Caco-2 (cell line): Measurements from ENCODE around the gene HLA-DMA. TPM values are rescaled to one million over a fixed set of nuclear protein-coding genes. Genes with fewer than 3 reads are reported as not detected.

Experiments used
- BruUV-seq: library from RNA; stranded (reverse); fragments of 400-500 nt; replicated peaks from 2 replicates; lab custom pipeline; 2021; lab: Mats Ljungman, UMichigan
- CTCF ChIA-PET: fragments of 300-600 bp; sonication (Branson Sonifier 250); formaldehyde crosslinking; loops from one replicate; lab custom pipeline; 2022; ENCODE audit warnings: antibody characterized with exemption; lab: Charles Lee
- POLR2A ChIA-PET: fragments of 300-600 bp; sonication (Branson Sonifier 250); formaldehyde crosslinking; loops from one replicate; lab custom pipeline; 2022; ENCODE audit warnings: antibody characterized with exemption; lab: Charles Lee
- DNase-seq, 2 experiments: peaks; one replicate each; pipeline versions ENCODE4 v3.0.0 to v3.0.0-alpha.2; 2020 to 2022
- H3K27me3 ChIP-seq: replicated peaks from 2 replicates; pipeline ENCODE4 v1.6.0; 2011; ENCODE audit warnings: low read length; ENCODE audit not compliant: control insufficient read depth, insufficient read depth
- H3K36me3 ChIP-seq: 2 replicates; pipeline ENCODE4 v1.5.1; 2011; ENCODE audit warnings: low read length; ENCODE audit not compliant: control insufficient read depth, insufficient read depth
- H3K4me1 ChIP-seq: fragments of 250-450 bp; sonication (Bioruptor Pico); 2 replicates; pipeline ENCODE4 v1.5.1; 2020; ENCODE audit warnings: mild to moderate bottlenecking
- H3K4me3 ChIP-seq: 2 replicates; pipeline ENCODE4 v1.5.1; 2011; ENCODE audit warnings: low read depth, mild to moderate bottlenecking, control low read depth, low read length
- H3K9me3 ChIP-seq: fragments of 250-450 bp; sonication (Bioruptor Pico); 2 replicates; pipeline ENCODE4 v1.5.1; 2020; ENCODE audit warnings: mild to moderate bottlenecking, moderate library complexity
- H3K27ac Mint-ChIP-seq: one replicate; pipeline ENCODE4 v1.8.0; 2022; ENCODE audit warnings: mixed read lengths; ENCODE audit not compliant: unreplicated experiment
- H3K27me3 Mint-ChIP-seq: one replicate; pipeline ENCODE4 v1.8.0; 2022; ENCODE audit warnings: mixed read lengths; ENCODE audit not compliant: insufficient read depth, unreplicated experiment
- H3K36me3 Mint-ChIP-seq: one replicate; pipeline ENCODE4 v1.8.0; 2022; ENCODE audit warnings: mild to moderate bottlenecking, mixed read lengths; ENCODE audit not compliant: insufficient read depth, unreplicated experiment
- H3K4me1 Mint-ChIP-seq: one replicate; pipeline ENCODE4 v1.8.0; 2022; ENCODE audit warnings: low read depth, mixed read lengths; ENCODE audit not compliant: unreplicated experiment
- H3K4me3 Mint-ChIP-seq: one replicate; pipeline ENCODE4 v1.8.0; 2022; ENCODE audit warnings: mild to moderate bottlenecking, moderate library complexity, mixed read lengths; ENCODE audit not compliant: unreplicated experiment
- H3K9me3 Mint-ChIP-seq: one replicate; pipeline ENCODE4 v1.8.0; 2022; ENCODE audit warnings: mixed read lengths; ENCODE audit not compliant: unreplicated experiment
- CTCF ChIP-seq, 2 experiments: fragments of 200-600 bp in 1 of 2; IDR thresholded peaks; 1 replicate in 1 of 2; 2 replicates in 1 of 2; pipeline versions ENCODE4 v1.5.1 to v1.8.0; 2011 to 2022; ENCODE audit warnings: antibody characterized with exemption in 1 of 2, control low read depth in 1 of 2, inconsistent platforms in 1 of 2, low read depth in 1 of 2, low read length in 1 of 2, mild to moderate bottlenecking in 1 of 2, moderate library complexity in 1 of 2; ENCODE audit not compliant: insufficient read depth in 1 of 2, severe bottlenecking in 1 of 2, unreplicated experiment in 1 of 2
- intact Hi-C: fragments of 100-400 bp; cut with micrococcal nuclease; formaldehyde crosslinking; loops from one replicate; pipeline ENCODE4 v1.10.0; 2022; ENCODE audit not compliant: unreplicated experiment
- total RNA-seq: library from RNA; stranded (reverse); gene quantifications from 2 replicates; pipeline ENCODE4 v1.2.3, GENCODE V29; 2022

The HLA-DMA gene
- total RNA-seq, 1 experiment from 2014 or later: 2.1 TPM

DNA sequence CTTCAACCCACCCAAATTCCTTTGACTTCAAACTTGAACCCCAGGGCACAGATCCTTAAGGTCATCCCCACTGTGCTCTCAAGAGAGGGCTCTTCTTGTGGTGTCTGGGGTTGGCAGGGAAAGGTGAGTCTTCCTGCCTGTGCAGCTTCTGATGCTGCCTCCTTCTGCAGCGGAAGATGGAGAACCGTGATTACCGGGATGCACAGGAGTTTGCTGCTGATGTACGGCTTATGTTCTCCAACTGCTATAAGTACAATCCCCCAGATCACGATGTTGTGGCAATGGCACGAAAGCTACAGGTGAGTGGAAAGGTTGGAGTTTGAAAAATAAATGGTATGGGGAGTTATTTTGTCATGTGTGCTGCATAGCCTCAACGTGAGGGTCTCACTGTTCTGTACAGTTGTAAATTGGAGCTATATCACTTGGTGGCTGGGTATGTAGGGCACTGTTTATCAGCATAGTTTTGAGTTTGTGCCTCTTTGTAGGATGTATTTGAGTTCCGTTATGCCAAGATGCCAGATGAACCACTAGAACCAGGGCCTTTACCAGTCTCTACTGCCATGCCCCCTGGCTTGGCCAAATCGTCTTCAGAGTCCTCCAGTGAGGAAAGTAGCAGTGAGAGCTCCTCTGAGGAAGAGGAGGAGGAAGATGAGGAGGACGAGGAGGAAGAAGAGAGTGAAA, 24.5 kb upstream of the HLA-DMA start:
- H3K4me1 ChIP-seq: peaks cover 58% of the 10 kb centered on the region
- CTCF ChIA-PET: no interaction called here
- Mint-ChIP-seq H3K9me3 (no peaks in the 10 kb centered on the region), H3K4me3 (peak overlapping the region; percentile 85), H3K4me1 (peaks cover 29% of the 10 kb centered on the region), H3K27ac (peak overlapping the region; percentile 72), H3K27me3 (no peaks in the 10 kb centered on the region), H3K36me3 (peaks cover 100% of the 10 kb centered on the region)
- no TSS peak for BruUV-seq
- no peak overlapping the region for H3K4me3 ChIP-seq
- DNase-seq: no peak
- no peaks in the 10 kb centered on the region for H3K27me3 ChIP-seq
- TF ChIP-seq CTCF (IDR thresholded peaks at IDR 0.05; ENCODE audit: insufficient read depth in 1 of 2, low read depth in 1 of 2, low read length in 1 of 2, severe bottlenecking in 1 of 2, unreplicated experiment in 1 of 2): no peak
- no peaks in the 10 kb centered on the region for H3K9me3 ChIP-seq
- intact Hi-C loops: no loop called here
- peaks cover 23% of the 10 kb centered on the region for H3K36me3 ChIP-seq
- POLR2A ChIA-PET: no interaction called here

DNA sequence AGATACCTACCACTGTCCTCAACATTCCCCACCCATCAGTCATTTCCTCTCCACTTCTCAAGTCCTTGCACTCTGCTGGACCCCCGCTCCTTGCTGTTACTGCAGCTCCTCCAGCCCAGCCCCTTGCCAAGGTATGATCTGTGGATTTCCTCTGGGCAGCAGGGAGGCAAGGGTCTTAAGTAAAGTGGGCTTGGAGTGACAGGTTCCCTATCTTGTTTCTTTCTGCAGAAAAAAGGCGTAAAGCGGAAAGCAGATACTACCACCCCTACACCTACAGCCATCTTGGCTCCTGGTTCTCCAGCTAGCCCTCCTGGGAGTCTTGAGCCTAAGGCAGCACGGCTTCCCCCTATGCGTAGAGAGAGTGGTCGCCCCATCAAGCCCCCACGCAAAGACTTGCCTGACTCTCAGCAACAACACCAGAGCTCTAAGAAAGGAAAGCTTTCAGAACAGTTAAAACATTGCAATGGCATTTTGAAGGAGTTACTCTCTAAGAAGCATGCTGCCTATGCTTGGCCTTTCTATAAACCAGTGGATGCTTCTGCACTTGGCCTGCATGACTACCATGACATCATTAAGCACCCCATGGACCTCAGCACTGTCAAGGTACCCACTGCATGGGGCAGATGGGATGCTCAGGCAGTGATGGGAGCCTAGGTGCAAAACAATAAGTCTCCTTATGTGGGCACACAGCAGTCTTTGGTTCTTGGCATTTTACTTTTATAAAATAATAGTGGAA, 23.6 kb upstream of the HLA-DMA start:
- intact Hi-C loops: no loop called here
- TF ChIP-seq CTCF (IDR thresholded peaks at IDR 0.05; ENCODE audit: insufficient read depth in 1 of 2, low read depth in 1 of 2, low read length in 1 of 2, severe bottlenecking in 1 of 2, unreplicated experiment in 1 of 2): no peak
- Mint-ChIP-seq H3K27me3 (no peaks in the 10 kb centered on the region), H3K36me3 (peaks cover 100% of the 10 kb centered on the region), H3K9me3 (no peaks in the 10 kb centered on the region), H3K4me3 (peak overlapping the region; percentile 85), H3K27ac (peak overlapping the region; percentile 72), H3K4me1 (peaks cover 29% of the 10 kb centered on the region)
- Histone ChIP-seq H3K4me1 (peaks cover 49% of the 10 kb centered on the region), H3K36me3 (peaks cover 23% of the 10 kb centered on the region), H3K9me3 (no peaks in the 10 kb centered on the region), H3K27me3 (no peaks in the 10 kb centered on the region), H3K4me3 (no peak overlapping the region)
- ChIA-PET CTCF (interaction anchor here (2.4 kb wide), 1 partner anchor 8 kb away, joined by 7 read pairs; no protein-coding TSS in a partner anchor), POLR2A (interaction anchor here (0.6 kb wide), 1 partner anchor 273 kb away, joined by 3 read pairs; no protein-coding TSS in a partner anchor)
- no peak for DNase-seq
- no TSS peak for BruUV-seq

- Mint-ChIP-seq H3K4me3 (peak overlapping the region; percentile 85), H3K27me3 (no peaks in the 10 kb centered on the region), H3K36me3 (peaks cover 100% of the 10 kb centered on the region), H3K4me1 (peaks cover 29% of the 10 kb centered on the region), H3K27ac (no peak overlapping the region), H3K9me3 (no peaks in the 10 kb centered on the region)
- Histone ChIP-seq H3K4me1 (peaks cover 47% of the 10 kb centered on the region), H3K9me3 (no peaks in the 10 kb centered on the region), H3K4me3 (no peak overlapping the region), H3K36me3 (peaks cover 23% of the 10 kb centered on the region), H3K27me3 (no peaks in the 10 kb centered on the region)
- CTCF ChIA-PET: interaction anchor here (2.4 kb wide), 1 partner anchor 9 kb away, joined by 7 read pairs; no protein-coding TSS in a partner anchor
- BruUV-seq: no TSS peak
- DNase-seq: no peak
- intact Hi-C loops: no loop called here
- no peak for TF ChIP-seq CTCF (IDR thresholded peaks at IDR 0.05; ENCODE audit: insufficient read depth in 1 of 2, low read depth in 1 of 2, low read length in 1 of 2, severe bottlenecking in 1 of 2, unreplicated experiment in 1 of 2)
- POLR2A ChIA-PET: interaction anchor here (0.6 kb wide), 1 partner anchor 274 kb away, joined by 3 read pairs; no protein-coding TSS in a partner anchor
Observed at GRCh38 chr6:32975886-32976285, 23.0 kb upstream of the HLA-DMA start.
